ENCODE results near the gene DISP2.

The DISP2 gene

GRCh38 chr15:40392986-40393948 is 35.2 kb downstream of the DISP2 start:
- no peak for DNase-seq

GRCh38 chr15:40397688-40398412 is 39.8 kb downstream of the DISP2 start:
- DNase-seq = no peak

- DNase-seq = no peak
Observed at GRCh38 chr15:40398413-40398873, 40.4 kb downstream of the DISP2 start.

DNA sequence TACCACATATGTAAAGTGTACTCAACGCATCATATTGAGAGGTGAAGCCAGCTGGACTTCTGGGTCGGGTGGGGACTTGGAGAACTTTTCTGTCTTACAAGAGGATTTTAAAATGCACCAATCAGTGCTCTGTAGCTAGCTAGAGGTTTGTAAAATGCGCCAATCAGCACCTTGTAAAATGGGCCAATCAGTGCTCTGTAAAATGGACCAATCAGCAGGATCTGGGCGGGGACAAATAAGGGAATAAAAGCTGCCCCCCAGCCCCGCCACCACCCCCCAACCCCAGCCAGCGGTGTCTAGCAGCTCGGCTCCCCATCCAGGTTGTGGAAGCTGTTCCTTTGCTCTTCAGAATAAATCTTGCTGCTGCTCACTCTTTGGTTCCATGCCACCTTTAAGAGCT is 41.4 kb downstream of the DISP2 start:
- no peak for DNase-seq

DNA sequence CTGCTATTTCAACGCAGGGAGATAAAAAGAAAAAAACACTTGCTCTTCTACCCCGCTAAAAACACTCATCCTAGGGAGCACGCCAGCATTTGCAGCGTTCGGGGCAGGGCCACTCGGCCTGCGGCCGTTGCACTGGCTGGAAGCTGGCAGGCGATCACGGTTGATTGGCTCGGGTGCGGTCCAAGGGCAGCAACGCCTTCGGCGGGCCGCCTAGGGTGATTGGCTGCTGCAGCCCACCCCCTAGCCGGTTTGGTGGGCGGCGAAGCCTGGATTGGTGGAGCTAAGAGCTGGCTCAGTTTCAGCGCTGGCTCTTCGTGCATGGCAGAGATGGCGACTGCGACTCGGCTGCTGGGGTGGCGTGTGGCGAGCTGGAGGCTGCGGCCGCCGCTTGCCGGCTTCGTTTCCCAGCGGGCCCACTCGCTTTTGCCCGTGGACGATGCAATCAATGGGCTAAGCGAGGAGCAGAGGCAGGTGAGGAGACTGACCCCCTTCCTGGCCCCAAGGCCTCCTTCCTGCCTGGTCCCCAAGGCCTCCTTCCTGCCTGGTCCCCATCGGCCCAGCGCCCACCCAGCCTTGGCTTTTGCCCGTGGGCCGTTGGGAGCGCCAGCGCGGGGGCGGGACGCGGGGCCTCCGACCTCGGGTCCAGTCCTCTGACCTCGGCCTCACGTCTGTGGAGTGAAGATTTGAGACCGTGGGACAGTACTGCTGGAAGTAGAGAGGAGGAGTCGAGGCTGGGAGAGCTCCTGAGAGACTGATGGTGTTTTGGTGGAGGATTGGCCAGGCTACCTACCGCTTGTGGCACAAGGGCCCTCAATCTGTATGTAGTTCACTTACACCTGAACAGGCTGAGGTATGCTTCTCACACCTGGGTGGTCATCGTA is 47.7 kb downstream of the DISP2 start, which contains the start of gene IVD:
Gene IVD (plus strand): TSS at position 295 of the 881 bp plus-strand sequence. CDS start 33 bp downstream, at position 328.
- DNase-seq = peak; percentile 94 to 97

GRCh38 chr15:40407330-40407990 is 49.4 kb downstream of the DISP2 start:
- DNase-seq = no peak

- DNase-seq = no peak
Observed at GRCh38 chr15:40409366-40409765, 51.3 kb downstream of the DISP2 start.

GRCh38 chr15:40410476-40410875 is 52.5 kb downstream of the DISP2 start:
- DNase-seq = no peak

GRCh38 chr15:40412095-40412759 is 54.2 kb downstream of the DISP2 start:
- DNase-seq = no peak

- DNase-seq = no peak
Observed at GRCh38 chr15:40413036-40413435, 55.0 kb downstream of the DISP2 start.

GRCh38 chr15:40414816-40415215 is 56.8 kb downstream of the DISP2 start:
- DNase-seq = no peak

DNA sequence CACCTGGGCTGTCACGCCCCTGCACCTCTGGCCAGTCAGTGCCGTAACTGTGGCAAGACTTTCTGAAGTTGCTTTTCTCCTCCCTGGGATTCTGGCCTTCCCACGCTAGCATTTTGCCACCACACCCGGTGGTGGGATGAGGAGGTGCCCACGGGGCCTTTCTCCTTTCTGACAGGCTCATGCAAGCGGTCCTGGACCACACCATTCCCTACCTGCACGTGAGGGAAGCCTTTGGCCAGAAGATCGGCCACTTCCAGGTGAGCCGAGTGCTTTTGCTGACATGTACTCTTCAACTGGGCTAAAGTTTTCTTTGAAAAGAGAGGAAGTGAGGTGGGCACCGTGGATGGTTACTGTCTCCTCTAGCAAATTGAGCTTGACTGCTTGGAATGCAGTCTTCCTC is 57.2 kb downstream of the DISP2 start:
- DNase-seq = no peak

- DNase-seq = no peak
Observed at GRCh38 chr15:40416056-40416455, 58.0 kb downstream of the DISP2 start.

DNA sequence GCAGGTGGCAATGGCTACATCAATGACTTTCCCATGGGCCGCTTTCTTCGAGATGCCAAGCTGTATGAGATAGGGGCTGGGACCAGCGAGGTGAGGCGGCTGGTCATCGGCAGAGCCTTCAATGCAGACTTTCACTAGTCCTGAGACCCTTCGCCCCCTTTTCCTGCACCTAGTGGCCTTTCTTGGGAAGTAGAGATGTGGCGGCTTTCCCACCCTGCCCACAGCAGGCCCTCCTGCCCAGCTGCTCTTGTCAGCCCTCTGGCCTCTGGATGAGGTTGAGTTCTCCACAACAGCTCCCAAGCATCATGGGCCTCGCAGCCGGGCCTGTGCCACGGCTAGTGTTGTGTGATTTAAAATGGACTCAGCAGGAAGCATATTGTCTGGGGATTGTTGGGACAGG is 60.1 kb downstream of the DISP2 start:
- DNase-seq = no peak

DNA sequence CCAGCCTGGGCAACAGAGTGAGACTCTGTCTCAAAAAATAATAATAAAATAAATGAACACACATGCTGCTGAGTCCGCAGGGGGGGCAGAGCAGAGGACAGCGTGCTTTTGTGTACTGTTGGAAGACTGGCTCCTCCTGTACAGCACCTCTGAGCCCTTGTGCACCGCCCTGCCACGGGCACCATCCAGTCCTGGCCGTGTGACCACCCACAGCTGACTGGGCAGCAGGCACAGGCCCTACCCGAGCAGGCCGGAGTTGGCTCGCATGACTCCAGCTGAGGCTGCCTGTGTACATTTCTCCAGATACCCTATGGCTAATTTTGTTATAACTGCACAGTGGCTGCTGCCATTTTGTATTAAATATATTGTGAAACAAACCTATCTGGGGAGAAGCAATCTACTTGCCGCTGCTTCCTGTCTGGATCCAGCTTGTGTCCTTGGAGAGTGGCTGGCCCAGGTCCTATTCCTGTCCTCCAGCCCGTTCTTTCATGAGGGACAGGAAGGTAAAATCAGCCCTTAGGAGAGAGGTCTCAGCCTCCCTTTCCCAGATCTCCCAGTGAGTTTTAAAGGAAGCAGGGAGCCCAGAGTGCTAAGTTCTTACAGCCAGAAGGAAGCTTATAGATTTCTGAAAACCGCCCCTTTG is 62.2 kb downstream of the DISP2 start:
- DNase-seq = no peak

GRCh38 chr15:40420793-40421192 is 62.8 kb downstream of the DISP2 start:
- DNase-seq = peak; percentile 39 to 72

DNA sequence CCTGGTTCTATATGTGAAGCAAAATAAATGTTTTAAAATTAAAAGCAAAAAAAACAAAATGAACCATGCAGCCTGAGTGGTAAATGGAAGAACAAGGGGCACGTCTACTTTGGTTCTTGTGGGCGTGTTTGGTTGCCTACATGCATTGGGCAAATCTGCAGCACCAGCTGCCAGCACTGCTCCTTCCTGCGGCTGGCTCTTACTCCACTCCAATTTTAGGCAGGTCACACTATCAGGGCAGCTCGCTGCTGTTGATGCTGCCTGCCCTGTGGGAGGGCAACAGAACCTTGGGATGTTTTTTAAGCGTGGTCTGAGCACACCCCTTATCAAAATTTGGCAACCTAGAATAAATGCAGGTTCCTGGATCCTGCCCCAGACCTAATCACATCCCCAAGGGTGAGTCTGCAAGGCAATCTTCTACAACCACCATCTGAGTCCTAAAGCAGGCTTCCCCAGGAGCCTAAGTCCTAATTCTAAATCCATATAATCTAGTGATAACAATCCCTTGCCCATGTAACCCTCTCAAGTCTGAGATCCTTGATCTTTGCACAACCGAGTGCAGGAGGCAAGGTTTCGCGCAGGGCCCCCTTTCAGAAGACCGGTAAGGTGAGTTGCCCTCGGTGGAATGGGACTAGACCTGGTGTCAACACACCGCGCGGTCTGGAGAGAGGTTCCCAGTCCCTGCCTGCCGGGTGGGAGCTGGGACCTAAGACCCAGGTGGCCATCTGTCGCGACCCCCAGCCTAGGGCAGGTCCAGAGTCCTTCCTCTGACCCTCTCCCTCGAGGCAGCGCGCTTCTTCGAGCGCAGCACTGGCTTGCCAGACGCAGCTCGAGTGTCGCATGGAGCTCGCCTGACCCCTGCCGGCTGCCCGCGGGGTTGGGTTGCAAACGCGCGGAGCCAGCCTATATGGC is 63.5 kb downstream of the DISP2 start:
- peak; percentile 46 to 64 for DNase-seq

DNA sequence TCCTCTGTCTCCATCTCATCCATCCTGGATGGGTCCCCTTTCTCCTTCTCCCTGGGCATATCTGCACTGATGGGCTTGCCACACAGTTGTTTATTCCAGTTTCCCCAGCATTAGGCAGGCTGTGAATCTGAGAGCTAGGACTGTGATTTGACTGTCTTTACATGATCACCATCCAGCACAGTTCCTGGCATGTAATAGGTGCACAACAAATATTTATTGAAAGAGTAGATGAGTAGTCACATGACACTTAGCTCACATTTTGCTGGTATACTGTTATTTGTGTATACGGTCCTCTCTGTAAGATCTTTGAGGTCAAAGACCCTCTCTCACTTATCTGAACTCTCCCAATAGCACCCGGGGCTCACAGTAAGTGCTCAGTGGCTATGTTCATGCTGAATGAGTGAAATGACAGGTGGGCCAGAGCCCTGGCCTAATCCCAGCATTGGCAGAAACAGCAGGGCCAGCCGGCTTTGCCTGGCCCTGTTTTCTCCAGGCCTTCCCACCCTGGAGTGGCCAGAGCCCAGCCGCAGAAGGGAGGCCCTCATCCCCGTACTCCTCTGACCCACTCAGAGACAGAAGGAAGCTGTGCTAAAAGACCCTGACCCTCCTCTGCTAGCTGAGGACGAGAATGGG is 66.6 kb downstream of the DISP2 start:
- no peak for DNase-seq

DNA sequence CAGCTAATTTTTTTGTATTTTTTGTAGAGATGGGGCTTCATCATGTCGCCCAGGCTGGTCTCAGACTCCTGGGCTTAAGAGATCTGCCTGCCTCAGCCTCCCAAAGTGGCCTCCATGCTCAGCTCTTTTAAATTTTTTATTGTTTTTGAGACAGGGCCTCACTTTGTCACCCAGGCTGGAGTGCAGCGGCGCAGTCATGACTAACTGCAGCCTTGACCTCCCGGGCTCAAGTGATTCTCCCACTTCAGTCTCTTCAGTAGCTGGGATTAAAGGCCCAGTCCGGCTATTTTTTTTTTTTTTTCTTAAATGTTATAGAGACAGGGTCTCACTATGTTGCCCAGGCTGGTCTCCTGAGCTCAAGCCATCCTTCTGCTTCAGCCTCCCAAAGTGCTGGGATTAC is 67.7 kb downstream of the DISP2 start:
- no peak for DNase-seq

Data from NCI-H2081 (cell line).